DOHH2 (cell line): ENCODE results near the gene SOX10.

Experiments
- H3F3A ChIP-seq: fragments of 200-600 bp; sonication (generic), shearing (Covaris generic); 2 replicates; pipeline ENCODE4 v1.6.0; 2016; ENCODE audit warnings: antibody characterized with exemption, mild to moderate bottlenecking; ENCODE audit not compliant: control insufficient read depth, insufficient read depth
- H3K27ac ChIP-seq: fragments of 200-600 bp; sonication (generic); 2 replicates; pipeline ENCODE4 v1.5.1; 2014; ENCODE audit warnings: low read depth, mild to moderate bottlenecking, low read length, moderate library complexity
- H3K27me3 ChIP-seq: fragments of 200-600 bp; sonication (generic); 2 replicates; pipeline ENCODE4 v1.6.1; 2014; ENCODE audit warnings: mild to moderate bottlenecking, low read length, mixed read lengths; ENCODE audit not compliant: control insufficient read depth
- H3K36me3 ChIP-seq: fragments of 200-600 bp; sonication (generic); 2 replicates; pipeline ENCODE4 v1.6.1; 2014; ENCODE audit warnings: mild to moderate bottlenecking, low read length, moderate library complexity, mixed read lengths; ENCODE audit not compliant: control insufficient read depth
- H3K4me1 ChIP-seq: fragments of 200-600 bp; sonication (generic); 2 replicates; pipeline ENCODE4 v1.6.1; 2014; ENCODE audit warnings: mild to moderate bottlenecking, low read length, mixed read lengths; ENCODE audit not compliant: control insufficient read depth
- H3K4me2 ChIP-seq: fragments of 200-600 bp; sonication (generic); 2 replicates; pipeline ENCODE4 v1.6.0; 2014; ENCODE audit warnings: mild to moderate bottlenecking, low read length, moderate library complexity
- H3K4me3 ChIP-seq: fragments of 200-600 bp; sonication (generic); 2 replicates; pipeline ENCODE4 v1.5.1; 2014; ENCODE audit warnings: mild to moderate bottlenecking, low read length, mixed read lengths
- H3K79me2 ChIP-seq: fragments of 200-600 bp; sonication (generic); 2 replicates; pipeline ENCODE4 v1.6.1; 2014; ENCODE audit warnings: mild to moderate bottlenecking, low read length, mixed read lengths; ENCODE audit not compliant: control insufficient read depth
- H3K9me2 ChIP-seq: fragments of 200-600 bp; sonication (generic); replicated peaks from 2 replicates; pipeline ENCODE4 v1.6.1; 2014; ENCODE audit warnings: mild to moderate bottlenecking, low read length, mixed read lengths; ENCODE audit not compliant: control insufficient read depth
- H3K9me3 ChIP-seq: fragments of 200-600 bp; sonication (generic); 2 replicates; pipeline ENCODE4 v1.6.1; 2014; ENCODE audit warnings: antibody characterized with exemption, low read length, mixed read lengths; ENCODE audit not compliant: control insufficient read depth, insufficient read depth
- H4K20me1 ChIP-seq: fragments of 200-600 bp; sonication (generic); 2 replicates; pipeline ENCODE4 v1.6.0; 2014; ENCODE audit warnings: low read depth, mild to moderate bottlenecking, antibody characterized with exemption, low read length, moderate library complexity; ENCODE audit not compliant: control insufficient read depth, insufficient read depth
- EZH2phosphoT487 ChIP-seq: fragments of 200-600 bp; sonication (generic); IDR thresholded peaks from 2 replicates; pipeline ENCODE4 v1.6.1; 2017; ENCODE audit warnings: borderline replicate concordance, mild to moderate bottlenecking, antibody characterized with exemption, low read length, moderate library complexity, mixed read lengths
- TF ChIP-seq, protein P1 (sequence below): fragments of 200-600 bp; sonication (generic); IDR thresholded peaks from one replicate; pipeline ENCODE4 v1.5.1; 2014; ENCODE audit warnings: antibody characterized with exemption, mild to moderate bottlenecking, low read depth, low read length; ENCODE audit not compliant: poor library complexity, severe bottlenecking

The SOX10 gene

GRCh38 chr22:38029370-38029769 lies 45.0 kb upstream of the SOX10 start:
- Histone ChIP-seq H3K9me3 (no peaks in the 10 kb centered on the region), H3K4me3 (no peak overlapping the region), H3F3A (no peaks in the 10 kb centered on the region), H3K4me2 (no peak overlapping the region), H3K9me2 (no peaks in the 10 kb centered on the region), H3K79me2 (no peaks in the 10 kb centered on the region), H3K27ac (no peak overlapping the region), H3K36me3 (no peaks in the 10 kb centered on the region), H4K20me1 (no peaks in the 10 kb centered on the region), H3K4me1 (peaks cover 10% of the 10 kb centered on the region), H3K27me3 (no peaks in the 10 kb centered on the region)
- TF ChIP-seq, protein P1, sequence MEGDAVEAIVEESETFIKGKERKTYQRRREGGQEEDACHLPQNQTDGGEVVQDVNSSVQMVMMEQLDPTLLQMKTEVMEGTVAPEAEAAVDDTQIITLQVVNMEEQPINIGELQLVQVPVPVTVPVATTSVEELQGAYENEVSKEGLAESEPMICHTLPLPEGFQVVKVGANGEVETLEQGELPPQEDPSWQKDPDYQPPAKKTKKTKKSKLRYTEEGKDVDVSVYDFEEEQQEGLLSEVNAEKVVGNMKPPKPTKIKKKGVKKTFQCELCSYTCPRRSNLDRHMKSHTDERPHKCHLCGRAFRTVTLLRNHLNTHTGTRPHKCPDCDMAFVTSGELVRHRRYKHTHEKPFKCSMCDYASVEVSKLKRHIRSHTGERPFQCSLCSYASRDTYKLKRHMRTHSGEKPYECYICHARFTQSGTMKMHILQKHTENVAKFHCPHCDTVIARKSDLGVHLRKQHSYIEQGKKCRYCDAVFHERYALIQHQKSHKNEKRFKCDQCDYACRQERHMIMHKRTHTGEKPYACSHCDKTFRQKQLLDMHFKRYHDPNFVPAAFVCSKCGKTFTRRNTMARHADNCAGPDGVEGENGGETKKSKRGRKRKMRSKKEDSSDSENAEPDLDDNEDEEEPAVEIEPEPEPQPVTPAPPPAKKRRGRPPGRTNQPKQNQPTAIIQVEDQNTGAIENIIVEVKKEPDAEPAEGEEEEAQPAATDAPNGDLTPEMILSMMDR, result no peak
- no peak for TF ChIP-seq EZH2phosphoT487

DNA sequence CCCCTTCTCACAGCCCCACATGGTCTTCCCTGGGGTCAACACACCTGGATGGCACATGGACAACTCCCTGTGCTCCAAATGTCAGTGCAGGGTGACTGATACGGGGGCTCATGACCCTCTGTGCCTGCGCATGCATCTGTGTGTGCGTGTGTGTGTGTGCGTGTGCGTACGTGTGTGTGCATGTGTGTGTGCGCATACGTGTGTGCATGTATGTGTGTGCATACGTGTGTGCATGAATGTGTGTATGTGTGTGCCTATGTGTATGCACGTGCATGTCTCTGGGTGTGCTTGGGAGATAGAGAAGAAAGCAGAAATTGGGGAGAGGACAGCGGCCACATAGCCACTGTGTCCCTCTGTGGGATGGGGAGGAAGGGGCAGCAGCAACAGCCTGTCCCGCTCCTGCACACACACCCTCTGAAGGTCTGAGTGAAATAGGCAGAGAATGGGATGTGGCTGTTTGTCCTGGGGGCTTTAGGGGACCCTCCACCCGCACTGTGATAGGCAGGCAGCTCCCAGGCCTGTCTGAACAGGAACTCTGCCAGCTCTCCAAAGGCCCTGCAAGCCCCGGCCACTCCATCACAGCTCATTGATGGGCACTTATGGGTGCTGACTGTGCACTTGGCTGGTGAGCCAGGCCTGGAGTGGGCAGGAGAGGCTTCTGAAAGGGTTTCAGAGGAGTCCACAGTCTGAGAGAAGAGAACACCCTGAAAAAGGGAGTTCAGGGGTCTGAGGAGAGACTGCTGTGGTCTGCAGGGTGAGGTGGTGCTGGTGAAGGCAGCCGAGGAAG lies 44.2 kb upstream of the SOX10 start:
- Histone ChIP-seq H3K79me2 (no peaks in the 10 kb centered on the region), H3K4me2 (no peak overlapping the region), H3K4me1 (0 out of 2 replicates have a peak, but pooled peaks cover 3% of the 10 kb centered on the region), H3K27ac (no peak overlapping the region), H3F3A (no peaks in the 10 kb centered on the region), H3K27me3 (no peaks in the 10 kb centered on the region), H3K36me3 (no peaks in the 10 kb centered on the region), H3K9me3 (no peaks in the 10 kb centered on the region), H3K4me3 (no peak overlapping the region), H3K9me2 (no peaks in the 10 kb centered on the region), H4K20me1 (no peaks in the 10 kb centered on the region)
- TF ChIP-seq, protein P1, result no peak
- no peak for TF ChIP-seq EZH2phosphoT487

DNA sequence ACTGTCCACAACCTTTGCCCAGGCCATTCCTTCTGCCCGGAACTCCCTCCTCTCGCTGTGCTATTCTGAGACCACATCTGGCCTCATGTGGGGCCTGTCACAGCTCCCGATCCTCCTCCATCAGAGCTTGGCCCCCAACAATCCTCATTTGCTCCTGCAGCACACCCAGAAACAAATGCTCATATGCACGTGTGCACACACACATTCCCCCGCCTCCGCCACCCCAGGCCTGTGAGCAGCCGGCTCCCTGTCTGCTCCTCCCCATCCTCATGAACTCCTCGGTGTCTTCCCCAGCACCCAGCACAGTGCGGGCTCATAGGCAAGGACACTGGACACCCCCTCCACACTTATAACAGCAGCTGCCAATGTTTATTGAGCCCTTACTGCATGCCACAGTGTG lies 43.1 kb upstream of the SOX10 start:
- H3K4me2 ChIP-seq, result no peak overlapping the region
- H3K79me2 ChIP-seq, result no peaks in the 10 kb centered on the region
- no peak overlapping the region for H3K4me3 ChIP-seq
- no peaks in the 10 kb centered on the region for H3K36me3 ChIP-seq
- H3K9me3 ChIP-seq, result no peaks in the 10 kb centered on the region
- H4K20me1 ChIP-seq, result no peaks in the 10 kb centered on the region
- H3K4me1 ChIP-seq, result no peaks in the 10 kb centered on the region
- no peaks in the 10 kb centered on the region for H3K27me3 ChIP-seq
- H3K9me2 ChIP-seq, result no peaks in the 10 kb centered on the region
- no peaks in the 10 kb centered on the region for H3F3A ChIP-seq
- no peak for TF ChIP-seq EZH2phosphoT487
- TF ChIP-seq, protein P1, result no peak
- H3K27ac ChIP-seq, result no peak overlapping the region
